ENCODE data around the gene PIH1D1. TPM values are rescaled to one million over a fixed set of nuclear protein-coding genes. Genes with fewer than 3 reads are reported as not detected.

PIH1D1 gene
- total and polyA plus RNA-seq, 2 experiments from 2014 or later: 103 to 164 TPM

DNA sequence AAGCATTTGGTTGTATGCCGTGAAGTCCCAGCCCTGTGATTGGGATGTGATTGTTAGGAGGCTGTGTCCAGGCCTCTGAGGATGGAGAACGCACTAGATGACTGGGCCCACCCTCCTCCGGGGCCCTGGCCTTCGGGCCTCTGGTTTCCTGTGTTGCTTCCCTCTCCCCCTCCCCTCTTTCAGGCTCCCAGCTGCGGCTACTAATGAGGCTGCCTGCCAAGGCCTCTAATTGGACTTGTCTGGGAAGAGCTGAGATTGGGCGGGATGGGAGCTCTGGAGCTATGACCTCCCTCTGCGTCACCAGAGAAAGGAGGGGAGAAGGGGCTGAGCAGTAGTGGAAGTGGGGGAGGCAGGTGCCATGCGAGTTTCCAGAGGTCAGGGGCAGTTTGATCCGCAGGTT lies 38.3 kb downstream of the PIH1D1 start (continued):
- no peak for TF ChIP-seq ZNF462 (CRISPR knock-in tag; IDR thresholded peaks at IDR 0.05)
- no peak for TF ChIP-seq JUNB (IDR thresholded peaks at IDR 0.05; ENCODE audit: unreplicated experiment)

DNA sequence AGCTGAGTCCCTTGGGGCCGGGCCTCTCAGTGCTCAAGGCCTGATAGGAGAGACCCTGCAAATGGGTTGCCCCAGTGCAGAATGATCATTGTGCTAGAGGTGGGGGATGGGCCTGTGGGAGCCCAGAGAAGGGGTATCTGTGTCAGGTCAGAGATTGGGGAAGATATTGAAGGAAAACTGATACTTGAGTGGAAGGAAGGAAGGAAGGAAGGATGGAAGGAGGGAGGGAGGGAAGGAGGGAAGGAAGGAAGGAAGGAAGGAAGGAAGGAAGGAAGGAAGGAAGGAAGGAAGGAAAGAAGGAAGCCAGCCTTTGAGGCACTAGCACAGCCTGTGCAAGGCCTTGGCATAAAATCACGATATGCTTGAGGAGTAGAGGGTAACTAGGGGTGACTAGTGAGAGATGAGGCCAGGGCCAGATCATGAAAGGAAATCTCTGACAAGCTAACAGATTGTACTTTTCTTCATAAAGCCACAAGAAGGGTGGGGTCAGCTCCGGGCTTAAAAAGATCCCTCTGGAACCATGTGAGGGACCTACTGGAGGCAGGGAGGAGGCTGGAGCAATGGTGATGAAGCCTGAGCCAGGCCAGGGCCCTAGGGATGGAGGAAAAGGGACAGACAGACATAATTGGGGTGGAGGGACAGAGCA lies 39.8 kb downstream of the PIH1D1 start:
- Mint-ChIP-seq H3K4me1 (peaks cover 14% of the 10 kb centered on the region), H3K36me3 (ENCODE audit: low read depth) (no peaks in the 10 kb centered on the region), H3K27ac (no peak overlapping the region), H3K9me3 (no peaks in the 10 kb centered on the region; the same call in 2 of the 3 replicates), H3K4me3 (no peak overlapping the region), H3K27me3 (ENCODE audit: insufficient read depth, low read depth, poor library complexity) (peaks cover 9% of the 10 kb centered on the region)
- Histone ChIP-seq H3K27me3 (ENCODE audit: insufficient read depth) (no peaks in the 10 kb centered on the region), H3K27ac (ENCODE audit: low read depth) (no peak overlapping the region), H4K20me1 (replicated peaks; ENCODE audit: insufficient read depth) (no peaks in the 10 kb centered on the region), H3K4me1 (ENCODE audit: insufficient read depth) (peaks cover 6% of the 10 kb centered on the region), H3K4me3 (no peak overlapping the region), H2AFZ (no peak overlapping the region), H3K79me2 (replicated peaks; ENCODE audit: insufficient read depth) (no peaks in the 10 kb centered on the region), H3F3A (replicated peaks; ENCODE audit: low read depth) (no peaks in the 10 kb centered on the region), H3K9me2 (ENCODE audit: insufficient read depth) (no peaks in the 10 kb centered on the region), H3K36me3 (ENCODE audit: insufficient read depth) (no peaks in the 10 kb centered on the region), H3K4me2 (no peak overlapping the region)
- ATAC-seq (no peak), DNase-seq (ENCODE audit: low spot score) (no peak)
- TF ChIP-seq ZNF331 (CRISPR knock-in tag; IDR thresholded peaks at IDR 0.05; ENCODE audit: low read depth) (no peak), ZNF114 (CRISPR knock-in tag; IDR thresholded peaks at IDR 0.05) (no peak), EZH2phosphoT487 (IDR thresholded peaks at IDR 0.05; ENCODE audit: unreplicated experiment) (no peak), EZH2 (IDR thresholded peaks at IDR 0.05; ENCODE audit: low read depth, unreplicated experiment) (no peak), STAT1 (IDR thresholded peaks at IDR 0.05; ENCODE audit: unreplicated experiment) (no peak), CREB1 (CRISPR knock-in tag; IDR thresholded peaks at IDR 0.05; ENCODE audit: low read depth) (no peak)
- TF ChIP-seq, protein P1, sequence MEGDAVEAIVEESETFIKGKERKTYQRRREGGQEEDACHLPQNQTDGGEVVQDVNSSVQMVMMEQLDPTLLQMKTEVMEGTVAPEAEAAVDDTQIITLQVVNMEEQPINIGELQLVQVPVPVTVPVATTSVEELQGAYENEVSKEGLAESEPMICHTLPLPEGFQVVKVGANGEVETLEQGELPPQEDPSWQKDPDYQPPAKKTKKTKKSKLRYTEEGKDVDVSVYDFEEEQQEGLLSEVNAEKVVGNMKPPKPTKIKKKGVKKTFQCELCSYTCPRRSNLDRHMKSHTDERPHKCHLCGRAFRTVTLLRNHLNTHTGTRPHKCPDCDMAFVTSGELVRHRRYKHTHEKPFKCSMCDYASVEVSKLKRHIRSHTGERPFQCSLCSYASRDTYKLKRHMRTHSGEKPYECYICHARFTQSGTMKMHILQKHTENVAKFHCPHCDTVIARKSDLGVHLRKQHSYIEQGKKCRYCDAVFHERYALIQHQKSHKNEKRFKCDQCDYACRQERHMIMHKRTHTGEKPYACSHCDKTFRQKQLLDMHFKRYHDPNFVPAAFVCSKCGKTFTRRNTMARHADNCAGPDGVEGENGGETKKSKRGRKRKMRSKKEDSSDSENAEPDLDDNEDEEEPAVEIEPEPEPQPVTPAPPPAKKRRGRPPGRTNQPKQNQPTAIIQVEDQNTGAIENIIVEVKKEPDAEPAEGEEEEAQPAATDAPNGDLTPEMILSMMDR (conservative IDR thresholded peaks at IDR 0.05; ENCODE audit: low read depth in 2 of 2): no peak

Data from GM23338 (cell line).